K562 (cell line): Measurements from ENCODE around the gene NYAP1. TPM values are rescaled to one million over a fixed set of nuclear protein-coding genes. Genes with fewer than 3 reads are reported as not detected.
A peak's percentile ranks its signal among the peaks of the same experiment; 100 is the strongest.

ENCODE experiments used
- CBX3 ChIP-seq, 2 experiments: IDR thresholded peaks; 1 replicate in 1 of 2; 2 replicates in 1 of 2; pipeline ENCODE4 v1.6.1; 2012; ENCODE audit warnings: inconsistent platforms in 2 of 2, low read length in 2 of 2, borderline replicate concordance in 1 of 2, control low read depth in 1 of 2
- CREM ChIP-seq: IDR thresholded peaks from 2 replicates; pipeline ENCODE4 v1.6.1; 2014; ENCODE audit warnings: antibody characterized with exemption, low read depth
- GTF2E2 ChIP-seq: fragments of 200-800 bp; sonication (Bioruptor generic); IDR thresholded peaks from 2 replicates; pipeline ENCODE4 v1.6.1; 2016; ENCODE audit warnings: missing genetic modification characterization, missing compliant biosample characterization
- ILF3 ChIP-seq: fragments of 450-650 bp; IDR thresholded peaks from 2 replicates; pipeline ENCODE4 v1.6.1; 2018; ENCODE audit warnings: antibody characterized with exemption, mild to moderate bottlenecking, moderate library complexity, borderline replicate concordance
- MLLT1 ChIP-seq, 2 experiments: fragments of 450-650 bp; IDR thresholded peaks; 2 replicates each; pipeline ENCODE4 v1.6.1; 2016
- ZNF41 ChIP-seq: fragments of 250-450 bp; sonication (Bioruptor Pico); conservative IDR thresholded peaks from 2 replicates; pipeline ENCODE4 v1.4.0; 2020; ENCODE audit warnings: mild to moderate bottlenecking
- polyA plus RNA-seq, 8 experiments: library from polyadenylated mRNA; depleted of rRNA in 4 of 8; stranded (reverse) in 5 of 8; unstranded in 3 of 8; fragments of >200 nt; fragmentation: Nextera tagmentation in 2 of 8; fragmentation: Illumina TruSeq in 1 of 8; extraction: Ambion mirVana in 2 of 8; extraction: Trizol in 1 of 8; gene quantifications; 2 replicates each; pipeline versions ENCODE4 v1.2.1 to v1.2.3, GENCODE V29; 2011 to 2014; ENCODE audit warnings: inconsistent platforms in 1 of 8, missing spikeins in 1 of 8
- total RNA-seq, 7 experiments: library from RNA; depleted of rRNA in 6 of 7; stranded (reverse); fragments of >200 nt in 6 of 7; fragmentation: Illumina TruSeq in 2 of 7; extraction: Trizol in 2 of 7; gene quantifications; 2 replicates each; pipeline versions ENCODE4 v1.2.1 to v1.2.3, GENCODE V29; 2011 to 2021; ENCODE audit warnings: low replicate concordance in 1 of 7
- TF ChIP-seq, protein P1 (sequence below): sonication (generic); formaldehyde crosslinking; IDR thresholded peaks from 2 replicates; pipeline ENCODE4 v1.8.0; 2022; ENCODE audit warnings: missing genetic modification reagents, mild to moderate bottlenecking, moderate library complexity, borderline replicate concordance
- TF ChIP-seq, protein P2 (sequence below): fragments of 250-450 bp; sonication (Bioruptor Pico); IDR thresholded peaks from 2 replicates; pipeline ENCODE4 v1.8.0; 2021; ENCODE audit warnings: moderate library complexity, mild to moderate bottlenecking, inconsistent platforms

Gene NYAP1
- total and polyA plus RNA-seq, 9 of the 15 experiments (the other 6 are each of a cell fraction or from before 2014, with no cell fraction given), result 0.11 to 0.88 (median 0.22) TPM; not detected in 2

DNA sequence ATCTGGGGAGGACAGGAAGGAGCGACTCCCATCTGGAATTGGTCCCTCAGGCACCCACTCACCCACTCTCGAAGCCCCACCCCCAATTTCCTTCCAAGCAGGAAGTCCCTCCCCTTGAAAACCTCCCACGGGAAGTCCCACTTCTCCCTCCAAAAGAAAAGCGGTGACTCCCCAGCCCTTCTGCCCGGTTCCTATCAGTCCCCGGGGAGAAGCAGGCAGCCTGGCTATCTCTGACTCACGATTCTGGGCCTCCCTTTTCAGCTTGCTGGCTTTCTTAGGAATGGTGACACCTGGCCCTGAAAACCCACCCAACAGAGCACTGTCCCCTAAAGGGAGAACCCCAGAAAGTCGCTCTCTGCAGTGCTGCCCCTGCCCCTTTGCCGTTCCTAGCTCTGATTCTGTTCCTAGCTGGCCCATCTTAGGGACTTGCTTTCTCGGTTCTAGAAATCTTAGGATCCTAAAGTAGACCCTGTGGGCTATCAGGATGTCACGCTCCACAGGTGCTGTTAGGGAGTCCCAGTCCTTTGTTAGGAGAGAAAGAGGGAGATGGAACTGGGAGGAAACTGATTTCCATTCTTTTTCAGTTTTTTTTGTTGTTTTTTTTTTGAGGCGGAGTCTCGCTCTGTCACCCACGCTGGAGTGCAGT is 10.8 kb upstream of the NYAP1 start (continued):
- TF ChIP-seq MLLT1 (IDR thresholded peaks at IDR 0.05), result no peak
- TF ChIP-seq GTF2E2 (tag), result no peak
- TF ChIP-seq CBX3 (IDR thresholded peaks at IDR 0.05; ENCODE audit: borderline replicate concordance in 1 of 2, low read length in 2 of 2), result no peak
- TF ChIP-seq, protein P1, sequence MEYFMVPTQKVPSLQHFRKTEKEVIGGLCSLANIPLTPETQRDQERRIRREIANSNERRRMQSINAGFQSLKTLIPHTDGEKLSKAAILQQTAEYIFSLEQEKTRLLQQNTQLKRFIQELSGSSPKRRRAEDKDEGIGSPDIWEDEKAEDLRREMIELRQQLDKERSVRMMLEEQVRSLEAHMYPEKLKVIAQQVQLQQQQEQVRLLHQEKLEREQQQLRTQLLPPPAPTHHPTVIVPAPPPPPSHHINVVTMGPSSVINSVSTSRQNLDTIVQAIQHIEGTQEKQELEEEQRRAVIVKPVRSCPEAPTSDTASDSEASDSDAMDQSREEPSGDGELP, result peak; percentile 61; the same call in 1 of the 2 replicates
- no peak for TF ChIP-seq ILF3
- TF ChIP-seq ZNF41 (CRISPR knock-in tag), result no peak
- TF ChIP-seq, protein P2, sequence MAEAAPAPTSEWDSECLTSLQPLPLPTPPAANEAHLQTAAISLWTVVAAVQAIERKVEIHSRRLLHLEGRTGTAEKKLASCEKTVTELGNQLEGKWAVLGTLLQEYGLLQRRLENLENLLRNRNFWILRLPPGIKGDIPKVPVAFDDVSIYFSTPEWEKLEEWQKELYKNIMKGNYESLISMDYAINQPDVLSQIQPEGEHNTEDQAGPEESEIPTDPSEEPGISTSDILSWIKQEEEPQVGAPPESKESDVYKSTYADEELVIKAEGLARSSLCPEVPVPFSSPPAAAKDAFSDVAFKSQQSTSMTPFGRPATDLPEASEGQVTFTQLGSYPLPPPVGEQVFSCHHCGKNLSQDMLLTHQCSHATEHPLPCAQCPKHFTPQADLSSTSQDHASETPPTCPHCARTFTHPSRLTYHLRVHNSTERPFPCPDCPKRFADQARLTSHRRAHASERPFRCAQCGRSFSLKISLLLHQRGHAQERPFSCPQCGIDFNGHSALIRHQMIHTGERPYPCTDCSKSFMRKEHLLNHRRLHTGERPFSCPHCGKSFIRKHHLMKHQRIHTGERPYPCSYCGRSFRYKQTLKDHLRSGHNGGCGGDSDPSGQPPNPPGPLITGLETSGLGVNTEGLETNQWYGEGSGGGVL (CRISPR knock-in tag), result no peak
- TF ChIP-seq CREM, result 0 out of 2 replicates have a peak, but pooled peaks have one; percentile 45
- TF ChIP-seq, all 486 proteins: peak for 68
